B cell (primary cell): Measurements from ENCODE around the gene GRK5. TPM values are rescaled to one million over a fixed set of nuclear protein-coding genes. Genes with fewer than 3 reads are reported as not detected.

Experiments
- ATAC-seq: fragments of 200-7000 bp; cut with Tn5 transposase; one replicate; pipeline ENCODE4 v1.10.0; 2021; ENCODE audit warnings: low read depth, mild to moderate bottlenecking, moderate number of reproducible peaks, moderate library complexity
- CTCF ChIA-PET: fragments of 350-600 bp; sonication (Branson Sonifier 250); formaldehyde crosslinking; loops from one replicate; lab custom pipeline; 2021; ENCODE audit warnings: antibody characterized with exemption, inconsistent platforms; lab: Charles Lee
- POLR2A ChIA-PET: fragments of 350-600 bp; sonication (Branson Sonifier 250); formaldehyde crosslinking; loops from one replicate; lab custom pipeline; 2021; ENCODE audit warnings: antibody characterized with exemption; lab: Charles Lee
- DNase-seq: peaks from one replicate; pipeline ENCODE4 v3.0.0; 2013
- H2AFZ ChIP-seq: 2 replicates; pipeline ENCODE4 v1.6.1; 2012; ENCODE audit warnings: mild to moderate bottlenecking, low read depth, low read length; ENCODE audit not compliant: insufficient read depth, poor library complexity, severe bottlenecking
- H3K27ac ChIP-seq, 2 donors: 1 replicate in 1 of 2; 2 replicates in 1 of 2; pipeline ENCODE4 v1.5.1; 2012 to 2013; ENCODE audit warnings: low read length in 2 of 2, mild to moderate bottlenecking in 2 of 2, moderate library complexity in 1 of 2
- H3K27me3 ChIP-seq, 4 experiments: fragments of 200-600 bp in 1 of 4; sonication (generic) in 1 of 4; replicated peaks in 1 of 4; 1 replicate in 2 of 4; 2 replicates in 2 of 4; pipeline versions ENCODE4 v1.6.1 to v1.7.0; 2013 to 2016; ENCODE audit warnings: low read length in 3 of 4, mild to moderate bottlenecking in 2 of 4, mixed read lengths in 1 of 4, moderate library complexity in 1 of 4; ENCODE audit not compliant: insufficient read depth in 4 of 4, control insufficient read depth in 3 of 4; ENCODE audit errors: control extremely low read depth in 1 of 4
- H3K36me3 ChIP-seq, 2 experiments: replicated peaks in 1 of 2; 1 replicate in 1 of 2; 2 replicates in 1 of 2; pipeline versions ENCODE4 v1.6.1 to v1.7.1; 2013; ENCODE audit warnings: low read length in 1 of 2; ENCODE audit not compliant: insufficient read depth in 2 of 2, control insufficient read depth in 1 of 2; ENCODE audit errors: control extremely low read depth in 1 of 2, extremely low read depth in 1 of 2
- H3K4me1 ChIP-seq, 2 donors: fragments of 200-600 bp in 1 of 2; sonication (generic) in 1 of 2; 1 replicate in 1 of 2; 2 replicates in 1 of 2; pipeline versions ENCODE4 v1.5.1 to v1.6.1; 2013 to 2017; ENCODE audit warnings: low read length in 2 of 2; ENCODE audit not compliant: control insufficient read depth in 2 of 2, insufficient read depth in 2 of 2
- H3K4me2 ChIP-seq: replicated peaks from 2 replicates; pipeline ENCODE3; 2012; ENCODE audit warnings: mild to moderate bottlenecking, low read depth, low read length; ENCODE audit not compliant: poor library complexity, severe bottlenecking
- H3K4me3 ChIP-seq, 5 experiments: fragments of 200-600 bp in 1 of 5; sonication (generic) in 1 of 5; 1 replicate in 3 of 5; 2 replicates in 2 of 5; pipeline versions ENCODE4 v1.5.1 to v1.7.0; 2011 to 2016; ENCODE audit warnings: low read length in 4 of 5, mild to moderate bottlenecking in 4 of 5, low read depth in 2 of 5, control low read depth in 1 of 5, moderate library complexity in 1 of 5; ENCODE audit not compliant: insufficient read depth in 1 of 5; ENCODE audit errors: control extremely low read depth in 1 of 5, extremely low read depth in 1 of 5
- H3K79me2 ChIP-seq: fragments of 200-600 bp; sonication (generic); one replicate; pipeline ENCODE4 v1.6.0; 2016; ENCODE audit warnings: low read length; ENCODE audit not compliant: control insufficient read depth, insufficient read depth
- H3K9ac ChIP-seq: fragments of 200-600 bp; sonication (generic); 2 replicates; pipeline ENCODE4 v1.6.1; 2017; ENCODE audit warnings: mild to moderate bottlenecking, low read length, moderate library complexity
- H3K9me3 ChIP-seq, 3 donors: one replicate each; pipeline versions ENCODE4 v1.6.1 to v1.7.1; 2013; ENCODE audit warnings: low read length in 2 of 3; ENCODE audit not compliant: control insufficient read depth in 2 of 3, insufficient read depth in 1 of 3; ENCODE audit errors: control extremely low read depth in 1 of 3
- H4K20me1 ChIP-seq: 2 replicates; pipeline ENCODE4 v1.6.0; 2012; ENCODE audit warnings: mild to moderate bottlenecking, low read length; ENCODE audit not compliant: insufficient read depth, control insufficient read depth, poor library complexity, severe bottlenecking
- H3K27ac Mint-ChIP-seq: one replicate; pipeline ENCODE4 v1.8.0; 2021; ENCODE audit warnings: mixed read lengths
- H3K27me3 Mint-ChIP-seq: one replicate; pipeline ENCODE4 v1.8.0; 2021; ENCODE audit warnings: mixed read lengths
- H3K4me1 Mint-ChIP-seq: one replicate; pipeline ENCODE4 v1.8.0; 2021; ENCODE audit warnings: mixed read lengths
- H3K4me3 Mint-ChIP-seq: one replicate; pipeline ENCODE4 v1.8.0; 2021; ENCODE audit warnings: mixed read lengths
- H3K9me3 Mint-ChIP-seq: one replicate; pipeline ENCODE4 v1.8.0; 2022; ENCODE audit warnings: mixed read lengths; ENCODE audit not compliant: insufficient read depth
- CTCF ChIP-seq: fragments of 200-600 bp; IDR thresholded peaks from one replicate; pipeline ENCODE4 v1.8.0; 2022; ENCODE audit warnings: antibody characterized with exemption, mild to moderate bottlenecking
- EZH2 ChIP-seq: IDR thresholded peaks from 2 replicates; pipeline ENCODE4 v1.6.1; 2012; ENCODE audit warnings: borderline replicate concordance, low read depth, mild to moderate bottlenecking, moderate library complexity, low read length; ENCODE audit not compliant: insufficient read depth, poor library complexity, severe bottlenecking
- WGBS: methylation state at CpG from one replicate; pipeline ENCODE4 v1.1.5; 2013; ENCODE audit warnings: missing lambda C conversion rate; ENCODE audit not compliant: insufficient coverage; 5-methylcytosine and 5-hydroxymethylcytosine counted together
- intact Hi-C: fragments of 100-400 bp; cut with micrococcal nuclease; formaldehyde crosslinking; loops from one replicate; pipeline ENCODE4 v1.10.0; 2022
- polyA plus RNA-seq: library from polyadenylated mRNA; depleted of rRNA; stranded (reverse); fragments of >200 nt; gene quantifications from 2 replicates; pipeline ENCODE4 v1.2.3, GENCODE V29; 2012
- total RNA-seq, 2 donors: library from RNA; stranded (reverse); fragments of 120-200 nt in 1 of 2; gene quantifications; 1 replicate in 1 of 2; 2 replicates in 1 of 2; pipeline versions ENCODE4 v1.2.3 to v1.2.4, GENCODE V29; 2013 to 2022

Gene GRK5
- total and polyA plus RNA-seq, 2 donors (not counting 1 experiment from before 2014, with no cell fraction given): 21.9 to 54.8 TPM

GRCh38 chr10:119454316-119454715, 246.9 kb downstream of the GRK5 start:
- no peak overlapping the region for H3K27ac Mint-ChIP-seq
- H3K27me3 Mint-ChIP-seq: no peaks in the 10 kb centered on the region
- H2AFZ ChIP-seq: no peak overlapping the region
- POLR2A ChIA-PET: interaction anchor here (0.5 kb wide), 1 partner anchor 24 kb away, joined by 4 read pairs; no protein-coding TSS in a partner anchor
- 97% methylated on average over 9 of the region's 13 CpGs for WGBS
- DNase-seq: no peak
- H3K27me3 ChIP-seq: no peaks in the 10 kb centered on the region
- no peak overlapping the region for H3K4me3 Mint-ChIP-seq
- no peak for ATAC-seq
- peaks cover 19% of the 10 kb centered on the region for H3K4me1 Mint-ChIP-seq
- TF ChIP-seq CTCF (no peak), EZH2 (no peak)
- peaks cover 0 to 35% of the 10 kb centered on the region in 2 experiments for H3K36me3 ChIP-seq
- H3K9ac ChIP-seq: no peak overlapping the region
- H3K4me1 ChIP-seq: peaks cover 14 to 21% of the 10 kb centered on the region in 2 donors
- H3K4me3 ChIP-seq: no peak overlapping the region
- H4K20me1 ChIP-seq: peaks cover 5% of the 10 kb centered on the region
- CTCF ChIA-PET: interaction anchor here (1.3 to 1.7 kb wide), 2 partner anchors 9 to 36 kb away, joined by 6 read pairs; no protein-coding TSS in a partner anchor
- H3K4me2 ChIP-seq: no peak overlapping the region
- no peak overlapping the region for H3K27ac ChIP-seq
- no peaks in the 10 kb centered on the region for H3K79me2 ChIP-seq
- intact Hi-C loops: no loop called here
- H3K9me3 Mint-ChIP-seq: no peaks in the 10 kb centered on the region
- no peaks in the 10 kb centered on the region for H3K9me3 ChIP-seq

GRCh38 chr10:119454990-119455389, 247.6 kb downstream of the GRK5 start:
- no peaks in the 10 kb centered on the region for H3K27me3 Mint-ChIP-seq
- no peaks in the 10 kb centered on the region for H3K9me3 ChIP-seq
- H2AFZ ChIP-seq: no peak overlapping the region
- no peak overlapping the region for H3K9ac ChIP-seq
- ChIA-PET CTCF (no interaction called here), POLR2A (no interaction called here)
- no peak overlapping the region for H3K27ac Mint-ChIP-seq
- H3K4me2 ChIP-seq: no peak overlapping the region
- no peak overlapping the region for H3K4me3 Mint-ChIP-seq
- 100% methylated on average over 9 of the region's 18 CpGs for WGBS
- H3K4me3 ChIP-seq: no peak overlapping the region
- ATAC-seq: no peak
- TF ChIP-seq EZH2 (no peak), CTCF (no peak)
- intact Hi-C loops: no loop called here
- no peaks in the 10 kb centered on the region for H3K9me3 Mint-ChIP-seq
- H3K27me3 ChIP-seq: no peaks in the 10 kb centered on the region
- peaks cover 5% of the 10 kb centered on the region for H4K20me1 ChIP-seq
- peaks cover 7 to 14% of the 10 kb centered on the region in 2 donors for H3K4me1 ChIP-seq
- no peaks in the 10 kb centered on the region for H3K79me2 ChIP-seq
- DNase-seq: no peak
- peaks cover 0 to 35% of the 10 kb centered on the region in 2 experiments for H3K36me3 ChIP-seq
- H3K27ac ChIP-seq: no peak overlapping the region
- peaks cover 12% of the 10 kb centered on the region for H3K4me1 Mint-ChIP-seq
